ENCODE results near the gene FAM114A2.
A peak's percentile ranks its signal among the peaks of the same experiment; 100 is the strongest.
"Not testable (repeated sequence)": the region's sequence is repeated elsewhere in the genome, so short reads cannot be mapped to it uniquely, and the experiment has no call there.

The FAM114A2 gene

GRCh38 chr5:154049636-154050035 is 10.9 kb upstream of the FAM114A2 start:
- DNase-seq (ENCODE audit: low read depth in 2 of 2), result no peak

GRCh38 chr5:154047324-154047723 is 8.6 kb upstream of the FAM114A2 start:
- no peak for DNase-seq (ENCODE audit: low read depth in 2 of 2)

GRCh38 chr5:154046486-154046885 is 7.8 kb upstream of the FAM114A2 start:
- DNase-seq (ENCODE audit: low read depth in 2 of 2), result no peak

GRCh38 chr5:154044581-154044980 is 5.9 kb upstream of the FAM114A2 start:
- DNase-seq (ENCODE audit: low read depth in 2 of 2), result no peak

GRCh38 chr5:154044099-154044498 is 5.4 kb upstream of the FAM114A2 start:
- no peak for DNase-seq (ENCODE audit: low read depth in 2 of 2)

- DNase-seq (ENCODE audit: low read depth in 2 of 2), result no peak
Observed at GRCh38 chr5:154042766-154043165, 4.1 kb upstream of the FAM114A2 start.

- DNase-seq (ENCODE audit: low read depth in 2 of 2), result no peak
Observed at GRCh38 chr5:154039458-154039829, 734 bp upstream of the FAM114A2 start.

- DNase-seq (ENCODE audit: low read depth in 2 of 2), result no peak
Observed at GRCh38 chr5:154038261-154038706, 426 bp downstream of the FAM114A2 start.

GRCh38 chr5:154034944-154035343 is 3.8 kb downstream of the FAM114A2 start:
- no peak for DNase-seq (ENCODE audit: low read depth in 2 of 2)

GRCh38 chr5:154031937-154032489 is 6.7 kb downstream of the FAM114A2 start:
- DNase-seq (ENCODE audit: low read depth in 2 of 2), result no peak

- DNase-seq (ENCODE audit: low read depth in 2 of 2), result no peak
Observed at GRCh38 chr5:154025951-154026350, 12.8 kb downstream of the FAM114A2 start.

- DNase-seq (ENCODE audit: low read depth in 2 of 2), result not testable (repeated sequence)
Observed at GRCh38 chr5:154018919-154019318, 19.8 kb downstream of the FAM114A2 start.

- no peak for DNase-seq (ENCODE audit: low read depth in 2 of 2)
Observed at GRCh38 chr5:154015071-154015693, 23.5 kb downstream of the FAM114A2 start.

GRCh38 chr5:154010660-154011059 is 28.1 kb downstream of the FAM114A2 start:
- no peak for DNase-seq (ENCODE audit: low read depth in 2 of 2)

- DNase-seq (ENCODE audit: low read depth in 2 of 2), result no peak
Observed at GRCh38 chr5:154005648-154006047, 33.1 kb downstream of the FAM114A2 start.

- DNase-seq (ENCODE audit: low read depth in 2 of 2), result no peak
Observed at GRCh38 chr5:154002511-154003020, 36.1 kb downstream of the FAM114A2 start.

GRCh38 chr5:154002093-154002492 is 36.6 kb downstream of the FAM114A2 start:
- DNase-seq (ENCODE audit: low read depth in 2 of 2), result peak in 1 of 2 experiments; percentile 0

- no peak for DNase-seq (ENCODE audit: low read depth in 2 of 2)
Observed at GRCh38 chr5:154000703-154001102, 38.0 kb downstream of the FAM114A2 start.

- no peak for DNase-seq (ENCODE audit: low read depth in 2 of 2)
Observed at GRCh38 chr5:153999995-154000394, 38.7 kb downstream of the FAM114A2 start.

GRCh38 chr5:153998768-153999167 is 39.9 kb downstream of the FAM114A2 start:
- DNase-seq (ENCODE audit: low read depth in 2 of 2), result no peak

GRCh38 chr5:153998010-153998409 is 40.7 kb downstream of the FAM114A2 start:
- DNase-seq (ENCODE audit: low read depth in 2 of 2), result no peak

- no peak for DNase-seq (ENCODE audit: low read depth in 2 of 2)
Observed at GRCh38 chr5:153991168-153991567, 47.5 kb downstream of the FAM114A2 start.

GRCh38 chr5:153988510-153988909 is 50.2 kb downstream of the FAM114A2 start:
- DNase-seq (ENCODE audit: low read depth in 2 of 2), result no peak

- no peak for DNase-seq (ENCODE audit: low read depth in 2 of 2)
Observed at GRCh38 chr5:153987301-153987700, 51.4 kb downstream of the FAM114A2 start.
